Stimulated activated CD8-positive, alpha-beta memory T cell treated with anti-CD3 and anti-CD28 coated beads, Interleukin-15, amount 100 ng/mL, for 48 hours (primary cell): ENCODE data around the gene TP73.

Experiments used
- DNase-seq, 2 donors: peaks; one replicate each; pipeline ENCODE4 v3.0.0-alpha.2; 2020; ENCODE audit warnings: low read depth in 2 of 2

Gene TP73

DNA sequence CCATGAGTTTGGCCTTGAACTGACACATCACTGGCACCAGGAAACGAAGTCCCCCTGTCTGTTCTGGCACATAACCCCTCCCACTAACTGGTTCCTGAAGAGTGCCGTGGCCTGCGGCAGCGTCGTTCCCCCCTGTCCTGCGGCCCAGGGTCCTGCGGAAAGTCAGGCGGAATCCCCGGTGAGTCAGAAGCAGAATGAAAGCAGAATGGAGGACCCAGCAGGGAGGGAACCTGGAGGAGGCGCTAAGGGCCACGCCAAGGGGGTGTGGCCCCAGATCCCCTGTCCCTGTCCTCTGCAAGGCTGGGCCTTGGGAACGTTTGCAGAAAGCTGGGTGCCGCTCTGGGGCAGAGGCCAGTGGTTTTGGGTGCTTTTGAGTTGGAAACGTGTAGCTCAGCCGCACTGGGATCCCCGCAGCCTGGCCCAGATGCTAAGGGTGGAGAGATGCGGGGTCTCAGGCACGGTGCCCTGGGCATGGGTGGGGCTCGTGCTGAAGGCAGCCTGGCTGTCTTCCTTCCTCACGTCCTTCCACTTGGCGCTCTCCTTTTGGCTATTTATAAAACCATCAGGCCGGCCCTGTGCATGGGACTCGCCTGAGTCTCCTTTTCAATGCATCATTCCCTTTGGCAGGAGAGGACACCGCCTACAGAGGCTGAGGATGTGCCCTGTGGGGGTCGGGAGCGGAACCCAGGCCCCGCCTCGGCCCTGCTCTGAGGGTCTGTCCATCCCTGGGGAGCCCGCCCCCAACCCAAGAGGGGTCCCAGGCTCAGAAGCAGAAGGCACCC, 36.2 kb downstream of the TP73 start:
- DNase-seq = no peak

DNA sequence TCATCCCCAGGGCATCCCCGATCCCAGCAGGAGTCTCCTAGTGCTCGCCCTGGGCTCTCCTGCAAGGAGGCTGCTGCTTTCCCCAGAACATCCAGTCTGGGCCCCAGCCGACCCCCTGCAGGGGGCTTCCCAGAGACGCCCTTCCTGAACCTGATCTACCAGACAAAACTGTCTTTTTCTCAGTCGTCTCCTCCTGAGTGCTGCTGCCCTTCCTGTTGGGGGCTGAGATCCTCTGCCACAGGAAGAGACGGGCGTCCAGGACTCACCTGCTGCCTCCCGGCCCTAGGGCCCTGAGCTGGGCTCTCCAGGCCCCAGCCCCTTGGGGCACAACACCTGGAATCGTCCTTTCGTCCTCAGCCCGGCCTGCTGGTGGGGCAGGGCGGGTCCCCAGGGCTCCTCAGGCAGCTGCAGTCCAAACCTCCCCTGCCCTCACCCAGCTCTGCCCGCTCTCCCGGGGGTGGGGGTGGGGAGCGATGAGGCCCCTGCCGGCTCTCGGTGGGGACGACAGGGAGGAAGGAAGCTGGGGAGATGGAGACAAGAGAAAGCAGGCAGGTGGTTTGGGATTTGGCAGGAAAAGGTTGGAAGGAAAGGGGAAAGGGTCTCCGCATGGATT, 36.9 kb downstream of the TP73 start:
- no peak for DNase-seq

DNA sequence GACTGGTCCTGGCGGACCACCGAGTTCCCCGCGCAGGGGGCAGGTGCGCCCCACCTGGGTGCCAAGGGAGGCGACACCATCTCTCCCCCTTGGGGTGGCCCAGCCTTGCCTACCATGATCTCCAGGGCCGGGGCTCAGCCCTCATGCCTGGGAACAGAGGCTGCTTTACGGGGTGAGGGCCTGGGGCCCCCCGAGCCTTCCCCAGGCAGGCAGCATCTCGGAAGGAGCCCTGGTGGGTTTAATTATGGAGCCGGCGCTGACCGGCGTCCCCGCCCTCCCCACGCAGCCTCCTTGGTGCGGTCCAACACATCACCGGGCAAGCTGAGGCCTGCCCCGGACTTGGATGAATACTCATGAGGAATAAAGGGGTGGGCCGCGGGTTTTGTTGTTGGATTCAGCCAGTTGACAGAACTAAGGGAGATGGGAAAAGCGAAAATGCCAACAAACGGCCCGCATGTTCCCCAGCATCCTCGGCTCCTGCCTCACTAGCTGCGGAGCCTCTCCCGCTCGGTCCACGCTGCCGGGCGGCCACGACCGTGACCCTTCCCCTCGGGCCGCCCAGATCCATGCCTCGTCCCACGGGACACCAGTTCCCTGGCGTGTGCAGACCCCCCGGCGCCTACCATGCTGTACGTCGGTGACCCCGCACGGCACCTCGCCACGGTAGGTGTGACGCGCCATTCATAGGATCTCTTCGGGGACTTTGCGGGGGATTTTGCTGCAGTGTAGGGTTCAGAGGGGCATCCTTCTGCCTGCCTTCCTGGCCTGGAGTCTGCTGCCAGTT, 38.2 kb downstream of the TP73 start:
- no peak for DNase-seq

DNA sequence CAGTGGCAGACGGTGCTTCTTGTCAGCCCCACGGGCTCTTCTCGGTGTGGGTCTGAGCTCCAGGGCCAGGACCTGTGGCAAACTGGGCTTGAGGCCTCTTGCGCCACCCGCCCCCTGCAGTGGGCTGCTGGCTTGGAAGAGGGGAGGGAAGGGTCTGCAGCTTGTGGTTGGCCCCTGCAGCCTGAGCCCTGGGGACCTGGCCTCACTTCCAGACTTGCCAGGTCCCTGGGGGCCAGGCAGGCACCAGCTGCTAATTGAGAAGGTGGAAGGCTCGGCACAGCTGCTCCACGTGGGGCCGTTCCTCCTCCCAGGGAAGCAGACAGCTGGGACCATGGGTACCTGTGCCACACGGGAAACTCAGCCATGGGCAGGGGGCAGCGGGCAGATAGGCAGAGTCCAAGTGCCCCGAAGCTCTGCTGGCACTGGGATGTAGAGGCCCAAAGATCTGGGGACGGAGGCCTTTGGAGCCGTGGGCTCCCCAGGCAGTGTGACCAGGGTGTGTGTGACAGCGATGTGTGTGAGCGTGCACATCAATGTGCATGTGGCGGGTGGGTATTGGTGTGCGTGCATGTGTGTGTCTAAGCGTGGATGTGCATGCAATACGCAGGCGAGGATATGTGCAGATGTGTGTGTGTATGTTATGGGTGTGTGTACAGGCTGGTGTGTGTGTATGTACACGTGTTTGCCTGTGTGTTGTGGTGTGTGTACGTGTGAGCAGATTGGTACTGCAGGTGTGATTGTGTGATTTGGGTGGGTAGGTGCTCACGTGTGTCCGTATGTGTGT, 39.3 kb downstream of the TP73 start:
- no peak for DNase-seq

DNA sequence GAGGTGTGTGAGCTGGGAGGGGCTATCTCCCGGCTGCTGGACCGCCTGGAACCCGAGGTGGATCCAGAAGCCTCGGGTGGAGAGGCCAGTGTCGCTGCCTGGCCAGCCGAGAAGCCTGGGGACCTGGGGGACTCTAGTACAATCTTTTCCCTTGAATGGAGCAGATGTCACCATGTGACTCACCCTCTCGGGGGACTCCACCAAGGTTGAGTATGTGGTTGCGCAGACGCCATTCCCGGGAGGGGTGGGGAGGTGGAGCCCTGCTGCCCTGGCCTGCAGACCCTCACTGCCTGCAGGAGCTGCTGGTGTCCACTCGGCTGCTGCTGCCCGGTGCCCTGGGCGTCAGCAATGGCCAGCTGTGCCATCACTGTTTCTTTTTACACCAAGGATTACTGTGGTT, 40.3 kb downstream of the TP73 start:
- DNase-seq = no peak

DNA sequence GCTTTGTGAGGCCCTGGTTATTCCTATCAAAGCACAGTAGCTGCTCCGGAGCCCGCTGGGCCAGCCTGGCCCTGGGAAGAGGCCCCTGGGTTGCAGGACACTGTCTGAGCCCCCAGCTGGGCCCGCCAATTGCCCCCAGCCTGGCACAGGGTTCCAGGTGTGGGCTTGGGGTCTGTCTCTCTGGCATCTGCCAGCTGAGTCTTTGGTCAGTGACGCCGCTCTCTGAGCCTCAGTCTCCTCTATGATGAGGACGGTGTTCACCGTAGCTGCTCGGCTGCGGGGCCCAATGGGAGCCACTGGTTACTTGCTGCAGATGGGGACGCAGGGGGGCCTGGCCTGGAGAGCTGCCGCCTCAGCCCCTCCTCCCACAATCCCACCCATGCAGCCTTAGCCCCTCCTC, 41.0 kb downstream of the TP73 start:
- no peak for DNase-seq

DNA sequence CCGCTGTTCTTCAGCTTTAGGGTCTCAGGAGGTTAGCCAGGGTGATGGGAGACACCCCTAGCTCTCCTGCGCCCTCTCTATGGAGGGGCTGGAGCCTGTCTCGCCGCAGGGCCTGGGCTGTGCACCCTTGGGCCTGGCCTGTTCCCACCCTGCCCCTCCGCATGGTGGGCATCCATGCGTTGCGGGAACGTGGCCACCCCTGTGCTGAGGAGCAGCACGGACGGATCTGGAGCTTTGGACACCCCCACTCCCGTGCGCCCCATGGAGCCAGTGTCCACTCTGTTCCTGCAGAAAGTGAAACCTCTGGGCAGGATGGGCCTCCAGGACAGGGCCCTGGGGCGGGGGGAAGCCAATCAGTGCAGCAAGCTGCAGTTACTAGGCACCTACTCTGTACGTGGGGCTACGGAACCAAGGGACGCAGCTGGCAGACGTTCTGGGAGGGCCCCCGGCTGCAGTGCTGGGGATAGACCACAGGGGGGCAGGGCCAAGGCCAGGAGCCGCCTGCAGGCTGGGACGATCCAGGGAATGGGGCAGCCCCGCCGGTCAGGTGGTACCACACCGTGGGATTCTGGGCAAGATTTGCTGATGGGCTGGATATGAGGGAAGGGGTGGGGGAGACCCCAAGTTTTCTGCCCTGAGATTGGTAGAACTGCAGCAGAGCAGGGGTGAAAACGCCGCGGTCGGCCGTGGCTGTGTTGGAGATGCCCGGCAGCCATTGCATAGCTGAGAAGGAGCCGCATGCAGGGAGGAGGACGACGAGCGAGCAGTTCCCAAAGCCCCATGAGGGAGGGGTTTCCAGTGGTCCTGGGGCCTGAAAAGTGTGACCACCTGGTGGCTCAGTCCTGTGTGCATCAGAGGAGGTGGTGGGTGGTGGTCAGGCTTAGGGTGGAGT, 43.3 kb downstream of the TP73 start:
- DNase-seq = peak in 1 of 2 donors; percentile 6

DNA sequence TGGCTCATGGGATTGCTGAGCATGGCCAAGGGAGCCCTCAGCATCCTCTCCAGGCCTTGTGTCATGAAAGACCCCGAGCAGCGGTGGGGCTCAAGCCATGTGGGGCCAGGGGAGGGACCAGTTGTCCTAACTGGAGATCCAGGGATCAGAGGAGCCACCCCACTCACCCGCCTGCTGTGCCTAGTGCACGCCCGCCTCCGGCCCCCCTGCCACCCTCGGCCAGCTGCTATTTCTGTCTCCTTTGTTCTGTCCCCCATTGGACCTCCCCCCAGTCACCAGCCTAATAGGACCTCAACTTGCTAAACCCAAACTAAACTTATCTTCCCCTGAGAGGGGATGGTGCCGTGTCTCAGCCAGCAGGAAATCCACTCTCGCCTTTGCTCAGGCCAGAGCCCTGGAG, 44.4 kb downstream of the TP73 start:
- DNase-seq = no peak

DNA sequence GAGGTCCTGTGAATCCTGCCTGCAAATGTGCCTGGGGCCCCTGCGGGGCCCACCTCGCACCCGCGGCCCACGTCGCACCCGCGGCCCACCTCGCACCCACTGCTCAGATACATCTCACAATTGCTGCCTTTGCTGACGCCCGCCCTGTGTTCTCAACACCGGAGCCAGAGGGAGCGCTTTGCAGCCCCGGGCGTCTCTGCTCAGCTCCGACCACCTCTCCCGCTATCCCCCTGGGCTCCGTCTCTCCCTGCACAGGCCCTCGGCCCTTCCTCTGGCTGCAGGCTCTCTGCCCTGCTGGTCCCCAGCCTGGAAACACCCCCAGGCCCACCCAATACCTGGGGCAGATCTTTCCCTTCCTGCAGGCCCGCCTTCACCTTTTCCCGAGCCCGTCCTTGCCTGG, 44.8 kb downstream of the TP73 start:
- no peak for DNase-seq

DNA sequence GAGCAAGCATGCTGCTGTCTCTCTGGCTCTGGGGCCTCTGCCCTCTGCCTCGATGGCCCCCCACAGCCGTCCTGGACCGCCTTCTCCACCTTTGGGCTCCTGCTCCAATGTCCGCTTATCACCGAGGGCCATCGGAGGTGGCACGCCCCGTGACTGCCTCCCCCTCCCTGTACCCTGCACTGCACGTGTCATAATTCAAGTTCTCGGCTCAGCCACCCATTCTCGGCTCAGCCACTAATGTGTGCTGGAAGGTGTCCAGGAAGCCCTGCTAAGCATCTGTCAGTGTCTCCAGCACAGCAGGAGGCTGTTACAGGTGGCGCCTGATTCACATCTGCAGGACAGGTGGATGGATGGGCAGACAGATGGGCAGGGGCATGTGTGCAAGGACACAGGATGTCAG, 45.5 kb downstream of the TP73 start:
- no peak for DNase-seq

DNA sequence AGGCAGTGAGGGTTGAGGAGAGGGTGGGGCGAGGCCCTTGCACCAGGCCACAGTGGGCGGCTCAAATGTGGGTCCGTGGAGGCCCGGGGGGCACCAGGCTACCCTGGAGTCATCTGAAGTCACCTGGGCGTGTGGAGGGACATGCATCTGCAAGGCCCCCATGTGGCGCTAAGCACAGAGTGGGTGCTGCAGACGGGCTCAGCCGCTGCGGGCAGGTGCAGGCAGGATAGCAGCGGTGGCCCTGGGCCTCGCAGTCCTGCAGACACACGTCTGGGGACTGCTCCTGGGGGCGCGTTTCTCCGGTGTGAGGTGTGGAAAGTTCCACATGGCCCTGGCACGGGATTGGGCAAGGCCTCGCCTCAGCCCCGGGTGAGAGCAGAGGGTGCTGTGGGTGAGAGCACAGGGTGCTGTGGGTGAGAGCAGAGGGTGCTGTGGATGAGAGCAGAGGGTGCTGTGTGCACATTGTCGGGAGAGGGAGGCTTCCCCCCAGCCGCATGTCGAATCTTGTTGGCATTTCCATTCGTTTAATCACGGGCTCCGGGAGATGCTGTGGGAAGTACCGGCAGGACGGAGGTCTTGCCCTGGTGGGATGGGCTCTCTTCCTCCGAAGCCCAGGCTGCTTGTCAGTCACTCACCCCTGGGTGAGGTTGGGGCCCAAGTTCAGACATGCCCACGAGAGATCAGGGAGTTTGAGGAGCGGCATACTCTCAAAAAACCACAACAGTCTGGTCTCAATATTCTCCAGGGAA, 46.5 kb downstream of the TP73 start:
- DNase-seq = no peak

DNA sequence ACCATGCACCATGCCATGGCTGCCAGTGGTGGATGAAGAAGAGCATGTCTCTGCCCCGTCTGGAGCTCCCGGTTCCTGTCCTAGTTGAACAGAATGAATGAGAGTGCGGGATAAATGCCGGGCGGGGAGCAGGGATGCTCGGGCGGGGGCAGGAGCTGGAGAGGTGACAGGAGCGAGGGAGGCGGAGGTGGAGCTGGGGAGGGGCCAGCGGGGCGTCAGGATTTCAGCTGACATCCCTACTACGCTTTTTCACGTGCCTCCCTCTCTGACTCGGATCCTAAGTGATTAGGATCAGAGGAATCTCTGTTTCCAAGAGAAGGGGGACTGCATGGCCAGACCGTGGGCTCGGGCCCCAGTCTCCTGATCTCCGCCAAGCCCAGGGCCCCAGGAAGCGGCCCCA, 47.3 kb downstream of the TP73 start:
- no peak for DNase-seq

DNA sequence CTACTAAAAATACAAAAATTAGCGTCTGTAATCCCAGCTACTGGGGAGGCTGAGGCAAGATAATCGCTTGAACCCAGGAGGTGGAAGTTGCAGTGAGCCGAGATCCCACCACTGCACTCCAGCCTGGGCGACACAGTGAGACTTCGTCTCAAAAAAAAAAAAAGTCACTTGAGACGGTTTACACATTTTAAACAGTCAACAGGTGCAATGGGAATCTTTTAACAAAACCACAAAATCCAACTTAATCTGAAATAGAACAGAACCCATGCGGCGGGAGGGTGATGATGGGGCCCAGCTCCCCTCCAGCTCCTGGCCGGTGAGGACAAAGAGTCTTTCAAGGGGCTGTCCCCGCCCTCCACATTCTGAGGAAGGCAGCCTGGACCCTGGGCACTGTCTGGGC, 48.3 kb downstream of the TP73 start:
- DNase-seq = no peak

DNA sequence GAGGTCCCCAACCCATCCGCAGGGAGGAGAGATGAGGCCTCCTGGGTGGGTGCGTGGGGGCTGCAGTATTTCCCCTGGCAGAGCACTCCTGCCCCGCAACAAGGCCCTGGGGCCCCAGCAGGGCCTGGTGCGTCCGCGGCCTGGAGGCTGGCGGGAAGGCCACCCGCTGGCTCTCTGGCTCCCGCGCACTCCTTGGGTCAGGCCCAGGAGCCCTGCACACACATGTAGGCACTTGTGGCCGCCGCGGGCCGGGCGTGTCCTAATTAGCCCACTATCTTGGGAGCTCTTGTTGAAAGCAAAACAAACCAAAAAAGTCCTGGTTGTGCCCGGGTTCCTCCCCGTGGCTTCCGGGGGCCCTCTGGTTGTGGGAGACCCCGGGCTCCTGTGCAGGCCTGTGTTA, 50.2 kb downstream of the TP73 start:
- DNase-seq = no peak

DNA sequence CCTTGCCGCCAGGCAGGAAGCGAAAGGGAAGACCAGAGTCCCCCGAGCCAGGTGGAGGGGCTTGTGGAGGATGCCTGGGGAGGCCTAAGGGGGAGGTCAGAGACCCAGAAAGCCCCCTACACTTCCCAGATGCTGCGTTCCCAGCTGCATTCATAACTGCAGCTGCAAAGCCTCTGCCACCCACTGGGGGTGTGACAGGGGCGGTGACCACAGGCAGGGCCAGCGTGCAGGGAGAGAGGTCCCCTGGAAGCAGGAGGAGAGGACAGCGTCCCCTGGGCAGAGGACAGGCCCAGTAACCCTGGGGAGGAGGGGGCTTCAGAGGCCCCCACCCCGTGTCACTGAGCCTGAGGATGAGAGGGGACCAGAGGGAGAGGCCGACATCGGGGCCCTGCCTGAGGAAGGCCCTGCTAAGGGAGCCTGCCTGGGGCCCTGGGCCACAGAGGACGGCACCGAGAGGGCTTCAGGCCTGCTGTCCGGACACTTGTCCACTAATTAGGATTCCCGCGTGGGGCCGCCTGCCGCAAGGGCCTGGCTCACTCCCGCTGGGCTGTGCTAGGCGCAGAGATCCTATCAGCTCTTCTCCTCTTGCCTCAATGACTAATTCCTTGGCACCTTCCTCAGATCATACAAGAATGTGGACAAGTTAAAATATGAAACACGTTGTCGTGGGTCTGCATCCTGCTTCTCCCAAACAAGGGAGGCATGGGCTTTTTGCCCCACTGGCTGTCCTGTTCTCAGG, 50.8 kb downstream of the TP73 start:
- DNase-seq = no peak

DNA sequence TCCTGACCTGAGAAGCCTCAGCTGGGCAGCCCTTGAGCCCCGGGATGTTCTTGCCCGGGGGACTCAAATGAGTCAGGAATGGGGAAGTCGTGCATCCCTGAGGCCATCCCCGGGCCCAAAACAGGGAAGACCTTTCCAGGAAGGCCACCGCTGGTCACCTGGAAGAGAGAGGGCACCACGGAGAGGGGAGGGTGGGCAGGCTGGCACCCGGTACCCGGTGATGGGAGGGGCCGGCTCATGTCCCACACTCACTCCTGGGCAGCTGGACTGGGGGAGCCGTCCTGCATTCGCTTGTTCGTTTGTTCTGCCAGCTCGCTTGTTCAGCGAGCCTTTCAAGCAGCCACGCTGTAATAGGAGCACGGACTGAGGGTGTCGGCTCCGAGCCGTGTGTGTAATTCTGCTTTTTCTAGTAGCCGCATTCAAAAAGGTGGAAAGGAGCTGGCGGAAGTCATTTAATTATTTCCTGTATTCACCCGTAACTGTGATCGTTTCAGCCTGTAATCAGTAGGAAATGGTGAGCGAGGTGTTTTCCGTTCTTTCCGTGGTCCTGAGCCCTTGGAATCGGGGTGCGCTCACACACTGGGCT, 51.6 kb downstream of the TP73 start:
- DNase-seq = no peak

DNA sequence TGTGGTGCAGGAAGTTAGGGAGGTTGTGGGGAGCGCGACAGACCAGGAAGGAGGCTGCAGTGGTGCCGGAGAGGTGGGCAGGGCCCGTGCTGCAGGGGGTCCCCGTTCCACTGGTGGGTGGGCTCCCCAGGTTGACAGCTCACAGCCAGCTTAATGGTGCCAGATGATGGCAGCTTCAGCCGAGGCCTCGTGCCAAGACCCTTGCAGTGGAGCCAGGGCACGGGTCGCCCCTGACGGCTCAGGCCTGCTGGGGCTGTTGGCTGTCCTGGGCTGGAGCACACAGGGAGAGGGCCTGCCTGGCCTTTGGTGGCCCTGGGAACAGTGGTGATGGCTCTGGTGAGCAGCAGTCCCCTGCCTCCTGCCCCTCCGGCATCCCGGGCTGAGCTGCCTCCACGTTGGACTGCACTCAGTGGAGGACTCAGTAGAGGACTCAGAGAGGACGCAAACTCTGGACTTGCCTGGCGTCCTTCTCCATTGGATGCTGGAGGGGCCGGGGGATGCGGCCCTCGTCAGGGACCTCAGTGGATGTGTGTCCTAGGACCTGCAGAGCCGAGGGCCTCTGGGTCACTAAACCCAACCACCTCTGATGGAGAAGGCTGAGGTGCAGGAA, 53.1 kb downstream of the TP73 start:
- DNase-seq = no peak

DNA sequence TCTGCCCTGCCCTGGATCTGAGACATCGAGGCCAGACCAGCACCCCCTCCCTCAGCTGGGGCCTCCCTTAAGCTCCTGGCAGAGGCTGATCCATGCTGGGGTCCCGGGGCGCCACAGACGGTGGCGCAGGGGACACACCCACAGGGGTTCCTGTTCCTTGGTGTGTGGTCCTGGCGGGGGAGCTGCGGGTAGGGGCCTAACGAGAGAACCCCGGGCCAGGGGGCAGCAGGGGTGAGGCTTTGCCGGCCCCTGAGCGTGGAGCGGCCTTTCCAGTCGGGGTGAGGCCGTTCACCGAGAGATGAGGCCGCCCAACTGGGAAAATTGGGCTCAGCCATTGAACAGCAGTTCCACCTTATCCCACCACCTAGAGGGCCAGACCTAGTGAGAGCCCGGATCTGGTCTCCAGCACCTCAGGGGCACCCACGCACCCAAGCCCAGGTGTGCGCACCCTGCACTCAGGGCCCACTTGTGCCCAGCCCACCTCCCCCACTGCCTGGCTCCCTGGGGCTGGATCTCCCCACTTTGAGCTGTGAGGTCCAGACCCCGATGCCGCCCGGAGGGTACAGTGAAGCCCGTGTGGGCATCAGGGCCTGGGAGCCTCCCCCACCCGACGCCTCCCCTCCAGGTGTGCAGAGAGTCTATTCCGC, 54.5 kb downstream of the TP73 start:
- DNase-seq = no peak
